NCI-H2171 treated with DMSO at 0.1 percent for 48 hours (cell line): ENCODE measurements around the gene MARCO.

Source experiments
- DNase-seq: peaks from one replicate; lab custom pipeline; 2025; lab: John Stamatoyannopoulos, UW

Gene MARCO, protein sequence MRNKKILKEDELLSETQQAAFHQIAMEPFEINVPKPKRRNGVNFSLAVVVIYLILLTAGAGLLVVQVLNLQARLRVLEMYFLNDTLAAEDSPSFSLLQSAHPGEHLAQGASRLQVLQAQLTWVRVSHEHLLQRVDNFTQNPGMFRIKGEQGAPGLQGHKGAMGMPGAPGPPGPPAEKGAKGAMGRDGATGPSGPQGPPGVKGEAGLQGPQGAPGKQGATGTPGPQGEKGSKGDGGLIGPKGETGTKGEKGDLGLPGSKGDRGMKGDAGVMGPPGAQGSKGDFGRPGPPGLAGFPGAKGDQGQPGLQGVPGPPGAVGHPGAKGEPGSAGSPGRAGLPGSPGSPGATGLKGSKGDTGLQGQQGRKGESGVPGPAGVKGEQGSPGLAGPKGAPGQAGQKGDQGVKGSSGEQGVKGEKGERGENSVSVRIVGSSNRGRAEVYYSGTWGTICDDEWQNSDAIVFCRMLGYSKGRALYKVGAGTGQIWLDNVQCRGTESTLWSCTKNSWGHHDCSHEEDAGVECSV

DNA sequence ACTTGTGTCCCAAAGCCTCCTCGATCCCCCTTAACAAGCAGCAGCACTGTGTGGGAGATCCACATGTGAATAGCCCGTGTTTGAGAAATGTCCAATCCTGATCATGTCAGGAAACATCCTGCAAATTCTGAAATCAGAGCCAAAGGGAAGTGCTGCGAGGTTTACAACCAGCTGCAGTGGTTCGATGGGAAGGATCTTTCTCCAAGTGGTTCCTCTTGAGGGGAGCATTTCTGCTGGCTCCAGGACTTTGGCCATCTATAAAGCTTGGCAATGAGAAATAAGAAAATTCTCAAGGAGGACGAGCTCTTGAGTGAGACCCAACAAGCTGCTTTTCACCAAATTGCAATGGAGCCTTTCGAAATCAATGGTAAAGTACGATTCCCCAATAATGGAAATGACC lies at the start of gene MARCO:
Gene MARCO (plus strand): TSS at position 164 of the 400 bp plus-strand sequence. CDS start 107 bp downstream, at position 271.
- DNase-seq: no peak

DNA sequence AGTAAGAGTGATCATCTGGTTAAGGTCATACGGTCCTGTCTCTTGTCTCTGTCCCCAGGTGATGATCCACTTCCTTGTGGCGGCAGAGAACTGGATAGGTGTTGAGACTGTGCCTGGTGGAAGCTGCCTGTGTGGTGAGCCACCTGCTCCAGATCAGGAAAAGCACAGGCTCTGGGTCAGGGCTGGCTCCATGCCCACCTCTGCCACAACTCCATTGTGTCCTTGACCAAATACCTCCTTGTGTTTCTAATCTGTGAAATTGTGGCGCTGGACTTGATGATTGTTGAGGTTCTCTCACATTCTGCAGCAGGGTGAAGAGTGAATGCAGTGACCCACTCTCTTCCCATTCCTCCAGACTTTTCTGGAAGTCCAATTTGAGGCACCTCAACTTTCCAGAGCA lies 48.9 kb upstream of the MARCO start:
- DNase-seq: no peak

DNA sequence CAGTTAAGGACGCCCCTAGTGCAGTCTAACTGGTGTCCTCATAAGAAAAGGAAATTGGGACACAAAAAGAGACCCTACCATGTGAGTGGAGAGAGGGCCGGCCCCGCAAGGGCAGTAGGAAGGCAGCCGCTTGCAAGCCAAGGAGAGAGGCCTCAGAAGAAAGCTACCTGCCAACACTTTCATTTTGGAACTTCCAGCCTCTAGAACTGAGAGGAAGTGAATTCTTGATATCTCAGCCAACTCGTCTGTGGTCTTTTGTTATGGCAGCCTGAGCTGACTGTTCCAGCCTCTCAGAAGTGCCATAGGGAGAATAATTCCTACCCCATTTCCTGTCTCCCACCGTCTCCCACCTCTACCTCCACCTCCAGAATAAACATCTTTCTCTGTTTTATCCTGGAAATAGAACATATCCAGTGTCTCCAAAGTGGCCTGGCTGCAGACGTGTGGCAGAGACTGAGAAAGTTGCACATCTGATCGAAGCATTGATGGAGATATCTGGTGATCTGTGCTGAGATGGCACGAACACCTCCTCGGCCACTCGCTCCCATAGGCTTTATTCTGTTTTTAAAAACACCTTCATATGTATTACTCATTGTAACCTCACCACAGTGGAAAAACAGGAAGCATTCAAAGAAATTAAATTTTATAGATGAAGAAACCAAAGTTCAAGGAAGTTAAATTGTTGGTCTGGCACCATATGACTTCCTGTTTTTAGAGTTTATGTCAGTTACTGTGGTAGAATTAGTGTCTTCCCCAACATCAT lies 39.5 kb upstream of the MARCO start:
- DNase-seq: no peak

DNA sequence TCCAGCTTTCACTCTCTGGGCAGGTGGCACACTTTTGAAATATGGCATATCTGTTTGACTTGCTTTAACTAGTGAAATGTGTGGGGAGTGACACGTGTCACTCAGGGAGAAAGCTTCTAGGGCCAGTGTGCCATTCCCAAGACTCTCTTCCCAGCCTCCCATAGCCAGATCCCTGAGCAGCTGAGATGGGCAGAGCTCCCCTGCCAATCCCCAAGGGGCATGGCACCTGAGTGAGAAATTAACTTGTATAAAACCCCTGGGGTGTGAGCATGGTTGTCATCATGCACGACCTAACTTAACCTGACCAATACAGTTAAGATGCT lies 39.0 kb upstream of the MARCO start:
- no peak for DNase-seq

DNA sequence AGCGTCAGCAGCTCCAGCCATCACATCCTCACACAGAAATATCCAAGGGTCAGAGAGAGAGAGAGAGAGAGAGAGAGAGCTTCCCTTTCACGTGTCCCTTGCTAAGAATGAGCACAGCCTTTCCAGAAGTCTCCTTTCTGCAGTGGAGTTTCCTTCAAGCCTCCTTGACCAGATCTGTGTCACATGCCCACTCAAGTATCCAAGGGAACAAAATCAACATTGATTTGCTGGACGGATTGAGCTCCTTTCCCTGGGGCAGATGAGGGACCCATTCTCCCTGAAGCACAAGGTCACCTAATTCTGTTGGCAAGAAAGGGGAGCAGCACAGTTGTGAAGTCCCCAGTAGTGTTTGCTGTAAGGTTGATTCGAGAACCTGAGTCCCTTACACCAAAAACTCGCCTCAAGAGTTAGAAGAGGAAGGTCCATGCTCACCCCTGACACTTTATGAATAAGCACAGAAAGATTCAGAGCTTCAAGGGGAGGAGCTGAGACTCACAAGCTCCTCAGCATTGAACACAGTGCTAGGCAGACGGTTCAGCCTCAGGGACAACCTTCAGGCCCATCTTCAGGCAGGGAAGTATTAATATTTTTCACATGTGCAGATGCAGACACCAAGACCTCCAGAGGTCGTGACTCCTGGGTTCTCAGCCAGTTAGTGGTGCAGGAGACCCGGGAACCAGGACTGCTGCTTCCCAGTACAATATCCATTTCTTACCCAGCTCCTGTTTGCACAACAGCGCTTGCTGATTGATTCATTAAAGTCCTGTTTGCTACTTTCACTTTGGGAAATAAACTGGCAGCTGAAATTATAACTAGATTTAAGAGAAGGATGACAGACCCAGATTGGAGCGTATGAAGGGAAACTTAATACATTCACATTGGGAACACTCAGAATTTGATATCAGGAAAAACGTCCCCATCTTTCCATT lies 38.2 kb upstream of the MARCO start:
- DNase-seq: no peak

DNA sequence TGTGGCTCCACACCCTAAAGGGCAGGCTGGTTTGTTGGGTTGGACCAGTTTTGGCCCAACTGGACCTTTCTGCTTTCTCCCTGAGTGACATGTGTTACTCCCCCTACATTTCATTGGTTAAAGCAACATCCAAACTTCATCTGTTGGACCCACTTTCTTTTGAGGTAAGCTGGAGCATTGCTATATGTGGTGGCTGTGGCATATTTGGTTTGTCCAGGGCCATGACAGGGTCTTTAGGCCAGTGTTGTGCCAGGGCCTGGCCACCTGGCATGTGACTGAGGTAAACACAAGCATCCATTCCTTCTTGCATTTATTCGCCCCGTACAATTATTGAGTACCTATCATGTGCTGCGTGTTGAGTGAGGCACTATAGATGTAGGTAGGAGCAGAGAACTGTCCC lies 36.8 kb upstream of the MARCO start:
- DNase-seq: no peak

DNA sequence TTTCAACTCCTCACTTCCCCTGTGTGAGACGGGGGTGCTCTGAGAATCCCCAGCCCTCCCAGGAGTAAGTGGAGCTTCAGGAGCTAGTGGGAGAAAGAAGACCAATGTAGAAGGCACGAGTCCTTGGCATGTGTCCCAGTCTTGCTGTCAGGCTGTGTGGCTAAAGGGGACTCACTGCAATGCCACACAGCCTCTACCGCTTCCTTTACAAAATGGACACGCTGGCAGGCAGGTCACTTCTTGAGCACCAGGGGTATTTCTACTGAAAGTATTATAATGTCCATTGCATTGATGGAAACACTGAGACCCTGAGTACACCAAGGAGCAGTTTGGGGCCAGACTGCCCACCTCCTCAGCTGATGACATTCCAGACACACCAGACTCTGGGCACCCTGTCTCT lies 35.8 kb upstream of the MARCO start:
- no peak for DNase-seq

DNA sequence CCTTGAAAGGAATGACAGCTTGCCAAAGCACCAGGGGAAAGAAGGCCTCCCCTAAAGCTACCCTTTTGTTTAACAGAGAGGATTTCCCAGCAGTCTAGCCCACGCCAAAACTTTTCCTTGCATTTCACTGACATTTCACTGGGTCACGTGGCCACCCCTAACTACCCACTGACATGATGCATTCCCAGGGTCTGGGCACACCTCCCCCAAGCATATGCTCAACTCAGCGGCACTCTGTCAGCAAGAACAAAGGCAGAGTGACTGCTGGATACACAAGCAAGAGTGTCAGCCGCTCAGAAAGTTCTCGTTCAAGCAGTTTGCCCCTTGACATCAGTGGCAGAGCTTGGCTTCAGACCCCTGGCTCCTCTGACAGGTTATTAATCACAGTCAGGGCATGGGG lies 34.2 kb upstream of the MARCO start:
- no peak for DNase-seq

DNA sequence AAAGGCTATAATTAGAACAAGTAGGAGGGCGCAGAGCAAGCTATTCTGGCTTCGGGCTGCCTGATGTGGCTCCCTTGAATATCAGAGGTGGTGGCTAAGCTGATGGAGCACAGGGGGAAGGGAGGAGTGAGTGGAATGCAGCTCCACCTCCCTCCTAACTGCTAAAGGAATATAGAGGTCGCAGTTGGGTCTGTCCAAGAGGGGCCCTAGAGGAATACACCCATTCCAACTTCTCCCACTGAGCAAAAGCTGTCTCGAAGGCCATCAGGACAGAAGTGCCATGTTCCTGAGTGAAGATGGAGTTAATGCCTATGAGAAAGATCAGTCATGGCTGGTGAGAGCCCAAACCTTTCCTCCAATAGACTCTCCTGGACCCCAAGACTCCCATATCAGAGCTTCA lies 32.8 kb upstream of the MARCO start:
- DNase-seq: no peak

DNA sequence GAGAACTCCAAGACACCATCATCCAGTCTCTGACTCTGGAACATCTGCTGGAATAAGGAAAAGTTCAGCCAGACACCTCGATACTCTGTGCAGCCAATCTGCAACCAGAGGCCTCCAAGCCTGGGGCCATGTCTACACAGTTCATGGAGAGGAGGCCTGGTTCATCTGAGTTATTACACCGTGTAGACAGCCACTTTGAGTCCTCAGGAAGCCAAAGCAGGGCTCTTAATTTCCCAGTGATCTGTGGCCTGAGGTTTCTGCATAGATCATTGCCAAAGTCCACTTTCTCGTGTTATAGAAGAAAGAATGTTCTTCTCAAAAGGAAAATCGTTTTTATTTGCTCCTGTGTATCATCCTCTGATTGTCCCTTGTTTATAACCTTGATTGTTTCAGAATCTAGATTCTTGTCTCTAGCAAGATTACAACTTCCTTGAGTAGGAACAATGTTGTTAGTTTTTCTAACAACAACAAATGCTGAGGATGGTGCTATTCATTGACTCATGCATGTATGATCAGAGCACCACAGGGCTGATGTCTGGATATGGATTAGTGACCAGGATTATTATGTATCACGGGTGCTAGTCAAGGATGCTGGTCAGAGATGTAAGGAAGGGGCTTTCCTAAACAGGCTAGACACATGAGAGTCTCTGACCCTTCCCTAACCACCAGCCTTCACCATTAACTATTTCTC lies 30.7 kb upstream of the MARCO start:
- DNase-seq: no peak

DNA sequence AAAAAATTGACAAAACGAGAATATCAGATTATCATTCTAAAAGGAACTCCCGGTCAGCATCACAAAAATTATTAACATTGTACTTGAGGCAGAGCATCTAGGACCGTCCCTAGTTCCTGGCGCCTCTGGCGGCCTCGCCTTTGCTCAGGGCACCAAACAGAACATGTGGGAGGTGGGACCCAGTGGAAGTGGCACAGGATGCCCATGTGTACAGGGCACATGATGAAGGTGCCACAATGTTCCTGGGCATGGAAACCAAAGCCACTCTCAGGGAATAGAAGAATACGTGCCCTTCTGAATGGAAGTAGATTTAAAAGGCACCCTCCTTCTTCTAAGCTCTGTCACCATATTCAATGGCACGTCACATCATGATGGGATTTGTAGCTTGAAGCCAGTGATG lies 30.1 kb upstream of the MARCO start:
- no peak for DNase-seq

DNA sequence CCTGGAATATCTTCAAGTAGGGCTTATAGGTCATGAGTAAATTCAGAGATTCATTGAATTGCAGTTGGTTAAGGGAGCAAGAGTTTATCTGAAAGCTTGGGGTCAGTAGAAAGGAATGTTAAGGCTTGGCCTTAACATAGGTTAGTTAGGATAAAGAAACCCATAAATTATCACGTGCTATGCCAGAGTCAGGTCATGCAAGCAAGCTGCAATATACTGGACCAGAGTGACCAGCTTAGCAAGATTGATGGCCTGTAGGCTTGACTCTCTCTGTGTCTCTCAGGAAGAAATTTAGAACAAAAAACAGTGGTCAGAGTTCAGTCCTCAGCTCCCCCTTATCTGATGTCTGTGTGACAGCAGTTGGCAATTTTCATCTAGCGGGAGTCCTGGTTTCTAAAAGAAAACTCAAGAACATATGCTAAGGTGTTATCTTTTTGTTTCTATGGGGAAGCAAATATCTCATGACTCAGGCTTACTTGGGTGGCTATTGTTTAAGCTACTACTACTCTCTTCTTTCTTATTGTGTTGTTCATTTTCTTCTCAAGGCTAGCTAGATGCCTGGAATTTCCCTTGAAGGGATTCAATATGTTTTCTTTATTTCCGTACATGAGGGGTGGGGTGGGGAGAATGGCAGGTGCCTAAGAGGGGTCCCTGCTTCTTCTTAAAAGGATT lies 28.7 kb upstream of the MARCO start:
- no peak for DNase-seq

DNA sequence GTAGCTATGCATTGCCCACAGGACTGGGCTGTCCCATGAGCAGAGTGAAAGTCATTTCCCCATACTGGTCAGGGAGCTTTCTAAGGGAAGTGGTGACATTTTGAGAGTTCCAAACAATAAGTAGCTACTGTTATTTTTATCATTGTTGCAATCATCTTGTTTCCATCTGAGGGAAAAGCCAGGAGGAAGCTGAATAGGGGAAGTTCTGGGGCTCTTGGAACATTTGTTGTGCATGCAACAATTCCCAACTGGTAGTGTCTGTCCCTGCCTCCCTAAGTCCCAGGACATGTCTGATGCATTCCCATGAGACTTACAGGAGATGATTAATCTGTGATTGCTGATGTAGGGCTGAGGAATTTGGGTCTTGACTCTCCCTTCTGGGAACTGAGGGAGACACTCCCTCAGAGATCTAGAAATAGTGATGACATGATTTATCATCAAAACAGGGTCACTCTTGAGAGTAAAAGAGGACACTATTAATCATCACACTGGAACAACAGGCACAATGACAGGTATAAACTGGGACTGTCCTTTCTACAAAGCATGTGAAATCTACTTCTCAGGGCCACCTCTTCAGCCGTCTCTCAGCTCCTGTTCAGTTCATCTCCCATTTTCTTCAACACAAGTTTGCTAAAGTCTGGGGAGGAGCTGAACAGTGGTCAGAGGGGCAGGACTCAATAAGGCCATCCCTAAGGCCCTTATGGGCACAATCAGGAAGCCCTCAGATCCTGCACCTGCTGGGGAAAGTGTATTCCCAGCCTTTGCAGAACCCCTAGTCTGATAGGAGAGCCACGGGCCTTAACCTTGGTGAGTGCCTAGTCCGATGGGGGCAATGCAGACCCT lies 28.0 kb upstream of the MARCO start:
- no peak for DNase-seq

DNA sequence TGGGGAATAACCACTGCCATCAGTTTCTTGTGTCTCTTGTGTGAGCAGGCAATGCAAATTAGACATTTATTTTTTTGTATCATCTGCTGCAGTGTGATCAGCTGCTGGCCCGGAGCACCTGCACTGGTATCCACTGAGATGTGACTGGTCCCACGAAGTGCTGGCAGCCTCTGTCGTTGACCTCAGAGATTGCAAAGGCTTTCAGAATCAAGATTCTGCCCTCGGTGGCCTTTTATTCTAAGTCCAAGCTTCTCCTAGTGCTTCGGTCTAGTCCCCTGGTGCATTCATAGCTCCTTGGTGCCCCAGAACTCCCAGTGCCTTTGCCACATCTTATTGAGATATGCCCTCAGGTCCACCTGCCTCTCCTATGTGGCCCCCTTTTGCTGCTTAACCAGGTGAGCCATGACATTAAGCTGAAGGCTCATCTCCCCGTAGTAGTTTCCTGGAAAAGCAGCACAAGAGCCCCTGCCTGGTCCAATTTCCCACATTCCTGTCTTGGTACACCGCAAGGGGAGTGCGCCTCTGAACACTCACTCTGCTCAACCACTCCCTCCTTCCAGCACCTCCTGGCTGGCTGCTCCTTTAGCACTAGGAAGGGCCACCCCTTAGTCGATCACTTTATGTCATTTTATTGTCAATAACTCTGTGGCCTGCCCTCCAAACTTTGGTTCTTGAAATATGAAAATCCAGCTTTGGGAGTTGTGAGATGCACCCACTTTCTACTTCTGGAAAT lies 27.1 kb upstream of the MARCO start:
- no peak for DNase-seq

DNA sequence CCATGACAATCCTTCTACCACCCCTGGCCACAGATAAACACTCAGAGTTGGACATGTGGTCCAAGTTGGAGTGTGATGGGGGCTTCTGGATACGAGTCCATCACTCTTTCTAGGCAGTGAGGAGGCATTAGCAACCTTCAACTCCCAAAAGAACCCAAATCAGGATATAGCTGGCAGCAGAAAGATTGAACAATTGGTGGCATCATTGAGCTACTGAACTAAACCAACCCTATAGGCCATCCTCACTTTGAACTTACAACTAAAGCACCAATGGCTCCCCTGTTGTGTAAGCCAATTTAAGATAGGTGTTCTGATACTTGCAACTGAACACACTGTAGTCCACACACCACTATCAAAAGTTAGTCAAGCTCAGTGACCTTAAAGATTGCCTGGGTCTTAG lies 24.0 kb upstream of the MARCO start:
- no peak for DNase-seq

DNA sequence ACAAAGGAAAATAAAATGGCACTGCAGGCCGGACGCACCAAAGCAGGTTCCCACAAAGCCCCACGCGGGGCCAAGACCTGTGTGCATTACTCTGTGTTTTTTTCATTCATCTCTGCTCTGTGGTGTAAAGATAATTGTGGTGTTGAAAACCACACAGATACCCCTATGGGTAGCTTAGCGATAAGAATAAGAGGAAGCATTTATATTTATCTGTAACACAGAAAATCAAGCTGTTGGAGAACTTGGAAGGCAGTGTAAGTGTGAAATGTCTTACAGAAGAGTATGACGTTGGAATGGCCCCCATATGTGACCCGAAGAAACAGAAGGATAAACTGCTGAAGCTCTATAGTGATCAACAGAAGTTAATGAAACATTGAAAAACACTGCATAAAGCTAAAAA lies 20.3 kb upstream of the MARCO start:
- no peak for DNase-seq

DNA sequence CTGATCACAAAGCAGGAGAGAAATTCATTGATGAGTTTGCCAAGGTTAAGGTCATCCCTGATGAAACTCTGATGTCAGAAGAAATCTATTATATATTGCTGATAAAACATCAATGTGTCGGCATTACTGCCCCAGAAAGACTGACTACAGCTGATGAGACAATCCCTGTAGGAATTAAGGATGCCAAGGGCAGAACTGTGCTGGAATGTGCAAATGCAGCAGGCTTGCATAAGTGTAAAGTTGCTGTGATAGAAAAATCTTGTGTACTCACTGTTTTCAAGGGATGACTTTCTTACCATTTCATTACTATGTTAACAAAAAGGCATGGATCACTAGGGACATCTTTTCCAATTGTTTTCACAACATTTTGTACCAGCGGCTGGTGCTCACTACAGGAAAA lies 19.7 kb upstream of the MARCO start:
- no peak for DNase-seq

DNA sequence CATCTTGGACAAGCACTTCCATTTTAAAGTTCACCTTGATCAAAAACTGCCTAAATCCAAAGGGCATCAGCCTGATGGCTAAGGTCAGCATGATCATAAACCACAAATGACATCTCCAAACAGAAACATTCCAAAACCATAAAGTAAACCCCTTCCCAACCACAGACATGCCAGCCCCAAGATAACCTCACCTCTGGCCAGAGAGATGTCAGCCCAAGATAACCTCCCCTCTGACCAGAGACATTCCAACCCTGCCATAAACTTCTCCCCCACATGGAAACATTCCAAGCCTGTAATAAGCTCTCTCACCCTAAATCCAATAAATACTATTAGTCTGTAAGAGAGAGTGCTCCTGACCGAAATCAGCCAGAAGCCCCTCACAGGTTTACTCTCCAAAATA lies 18.6 kb upstream of the MARCO start:
- DNase-seq: no peak

DNA sequence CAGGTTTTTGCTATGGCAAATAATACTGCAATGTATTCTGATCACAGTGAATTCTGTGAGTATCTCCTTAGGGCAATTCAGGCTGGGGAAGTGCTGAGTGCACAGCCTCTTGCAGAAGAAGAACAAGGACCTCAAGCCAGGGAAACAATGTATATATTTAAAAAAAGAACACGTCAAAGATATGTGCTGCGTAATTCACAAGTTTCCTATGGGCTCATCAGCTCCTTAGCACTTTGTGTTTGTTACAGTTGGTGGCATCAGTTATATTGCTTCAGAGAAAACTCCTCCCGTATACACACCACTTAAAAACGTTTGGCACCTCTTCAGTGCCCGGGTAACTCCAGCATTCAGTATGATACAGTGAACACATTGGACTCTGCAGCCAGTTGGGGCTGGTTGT lies 16.5 kb upstream of the MARCO start:
- no peak for DNase-seq

DNA sequence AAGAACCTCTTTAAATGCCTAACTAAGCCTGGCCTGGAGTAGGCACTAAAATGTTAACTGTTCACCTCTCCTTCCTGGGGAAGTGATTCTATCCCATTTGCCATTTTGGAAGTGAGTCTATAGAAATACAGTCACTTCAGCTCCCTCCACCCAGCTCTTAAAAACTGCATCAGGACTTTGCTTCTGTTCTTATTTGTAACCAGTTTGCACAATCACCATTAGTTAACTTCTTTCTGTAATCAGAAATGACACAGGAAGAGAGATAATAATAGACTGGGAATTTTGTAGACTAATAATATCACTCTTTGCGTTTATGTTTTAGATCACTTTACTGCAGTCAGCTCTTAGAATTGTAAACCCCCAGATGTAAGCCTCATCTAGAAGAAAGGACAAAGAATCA lies 16.0 kb upstream of the MARCO start:
- no peak for DNase-seq
